GM18873 (cell line): Measurements from ENCODE around the gene SOX30.

Experiments used
- ATAC-seq: cut with Tn5 transposase; IDR thresholded peaks from one replicate; pipeline ENCODE4 v1.9.1; 2021; ENCODE audit warnings: mild to moderate bottlenecking, moderate library complexity, moderate number of reproducible peaks; ENCODE audit not compliant: unreplicated experiment, low FRiP score

Gene SOX30

GRCh38 chr5:157665467-157666070, 13.3 kb upstream of the SOX30 start:
- no peak for ATAC-seq

GRCh38 chr5:157659868-157660660, 7.8 kb upstream of the SOX30 start:
- no peak for ATAC-seq

- ATAC-seq, result no peak
Measured at GRCh38 chr5:157658893-157659292, 6.7 kb upstream of the SOX30 start.

GRCh38 chr5:157657516-157657915, 5.3 kb upstream of the SOX30 start:
- ATAC-seq, result no peak

- ATAC-seq, result no peak
Measured at GRCh38 chr5:157651623-157652376, 438 bp downstream of the SOX30 start.

GRCh38 chr5:157650991-157651611, 1.1 kb downstream of the SOX30 start:
- ATAC-seq, result no peak

- ATAC-seq, result no peak
Measured at GRCh38 chr5:157649101-157649500, 3.1 kb downstream of the SOX30 start.

- ATAC-seq, result no peak
Measured at GRCh38 chr5:157648275-157648990, 3.8 kb downstream of the SOX30 start.

GRCh38 chr5:157640406-157641066, 11.7 kb downstream of the SOX30 start:
- ATAC-seq, result no peak

GRCh38 chr5:157630341-157630740, 21.9 kb downstream of the SOX30 start:
- ATAC-seq, result no peak

- ATAC-seq, result no peak
Measured at GRCh38 chr5:157626831-157627230, 25.4 kb downstream of the SOX30 start.

GRCh38 chr5:157624144-157624543, 28.1 kb downstream of the SOX30 start:
- no peak for ATAC-seq

- no peak for ATAC-seq
Measured at GRCh38 chr5:157620776-157621175, 31.5 kb downstream of the SOX30 start.

GRCh38 chr5:157618191-157618765, 34.0 kb downstream of the SOX30 start:
- ATAC-seq, result no peak

- no peak for ATAC-seq
Measured at GRCh38 chr5:157616785-157617184, 35.5 kb downstream of the SOX30 start.

- no peak for ATAC-seq
Measured at GRCh38 chr5:157613385-157614245, 38.6 kb downstream of the SOX30 start.

GRCh38 chr5:157612581-157612980, 39.7 kb downstream of the SOX30 start:
- ATAC-seq, result no peak
